Tibial nerve (tissue), 4 donors: ENCODE measurements around the gene TBX5.

Experiments
- EP300 ChIP-seq, 2 donors: sonication (generic); formaldehyde crosslinking; IDR thresholded peaks; one replicate each; pipeline ENCODE4 v1.6.1; 2017; ENCODE audit warnings: antibody characterized with exemption in 2 of 2, mild to moderate bottlenecking in 1 of 2
- POLR2A ChIP-seq, 2 donors: fragments of 450-650 bp; IDR thresholded peaks; one replicate each; pipeline ENCODE4 v1.6.1; 2017; ENCODE audit warnings: antibody characterized with exemption in 2 of 2, mild to moderate bottlenecking in 2 of 2, moderate library complexity in 2 of 2
- TF ChIP-seq, protein P1 (sequence below), 5 experiments: fragments of 200-600 bp in 3 of 5; fragments of 450-650 bp in 2 of 5; sonication (generic) in 3 of 5; IDR thresholded peaks; one replicate each; pipeline ENCODE4 v1.5.1; 2016 to 2019; ENCODE audit warnings: antibody characterized with exemption in 5 of 5, mild to moderate bottlenecking in 3 of 5, moderate library complexity in 2 of 5

DNA sequence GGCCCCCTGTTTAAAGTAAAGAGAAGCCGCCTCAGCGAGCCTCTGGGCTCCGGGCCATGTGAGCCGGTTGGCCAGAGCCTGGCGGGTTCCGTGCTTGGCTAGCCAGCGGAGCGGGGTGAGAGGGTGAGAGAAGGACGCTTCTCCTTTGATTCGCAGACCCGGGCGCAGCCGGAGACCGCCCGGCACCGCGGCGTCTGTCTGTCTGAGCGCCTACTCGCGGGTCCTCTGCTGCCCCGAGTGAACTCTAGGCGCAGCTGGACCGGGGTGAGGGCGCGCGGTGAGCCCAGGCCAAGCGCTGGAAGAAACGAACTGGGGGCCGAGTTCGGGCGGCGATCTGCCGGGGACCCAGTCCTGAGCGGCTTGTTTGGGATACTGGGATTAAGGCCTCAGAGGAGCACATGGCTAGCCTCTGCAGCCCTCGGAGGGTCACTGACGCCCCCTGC, 41.4 kb upstream of the TBX5 start:
- TF ChIP-seq, protein P1, sequence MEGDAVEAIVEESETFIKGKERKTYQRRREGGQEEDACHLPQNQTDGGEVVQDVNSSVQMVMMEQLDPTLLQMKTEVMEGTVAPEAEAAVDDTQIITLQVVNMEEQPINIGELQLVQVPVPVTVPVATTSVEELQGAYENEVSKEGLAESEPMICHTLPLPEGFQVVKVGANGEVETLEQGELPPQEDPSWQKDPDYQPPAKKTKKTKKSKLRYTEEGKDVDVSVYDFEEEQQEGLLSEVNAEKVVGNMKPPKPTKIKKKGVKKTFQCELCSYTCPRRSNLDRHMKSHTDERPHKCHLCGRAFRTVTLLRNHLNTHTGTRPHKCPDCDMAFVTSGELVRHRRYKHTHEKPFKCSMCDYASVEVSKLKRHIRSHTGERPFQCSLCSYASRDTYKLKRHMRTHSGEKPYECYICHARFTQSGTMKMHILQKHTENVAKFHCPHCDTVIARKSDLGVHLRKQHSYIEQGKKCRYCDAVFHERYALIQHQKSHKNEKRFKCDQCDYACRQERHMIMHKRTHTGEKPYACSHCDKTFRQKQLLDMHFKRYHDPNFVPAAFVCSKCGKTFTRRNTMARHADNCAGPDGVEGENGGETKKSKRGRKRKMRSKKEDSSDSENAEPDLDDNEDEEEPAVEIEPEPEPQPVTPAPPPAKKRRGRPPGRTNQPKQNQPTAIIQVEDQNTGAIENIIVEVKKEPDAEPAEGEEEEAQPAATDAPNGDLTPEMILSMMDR (IDR thresholded peaks at IDR 0.05), result no peak
- no peak for TF ChIP-seq EP300 (IDR thresholded peaks at IDR 0.05)
- TF ChIP-seq POLR2A (IDR thresholded peaks at IDR 0.05), result no peak
